ENCODE measurements around the gene CLCN3. TPM values are rescaled to one million over a fixed set of nuclear protein-coding genes. Genes with fewer than 3 reads are reported as not detected.

The CLCN3 gene
- total and polyA plus RNA-seq, 10 of the 15 experiments (the other 5 are each of a cell fraction or from before 2014, with no cell fraction given) = 4.0 to 22.8 (median 11.8) TPM

GRCh38 chr4:169698331-169698730, 78.0 kb downstream of the CLCN3 start:
- 74% methylated on average over 5 of the region's 5 CpGs for WGBS (ENCODE audit: insufficient coverage, insufficient replicate concordance, low lambda C conversion rate, missing lambda C conversion rate)
- ChIA-PET SMC1A (ENCODE audit: uncharacterized antibody, unreplicated experiment) (interaction anchor here (2.3 kb wide), 1 partner anchor 15 kb away, joined by 9 read pairs; no protein-coding TSS in a partner anchor), CTCF (interaction anchor here (1.4 kb wide), 1 partner anchor 14 kb away, joined by 3 read pairs; no protein-coding TSS in a partner anchor), RAD21 (ENCODE audit: unreplicated experiment) (no interaction called here), POLR2A (interaction anchor here (0.6 kb wide), 1 partner anchor 38 kb away, joined by 6 read pairs; no protein-coding TSS in a partner anchor)
- no peaks in the 10 kb centered on the region for H4K20me1 ChIP-seq (ENCODE audit: control insufficient read depth, insufficient read depth)
- in situ Hi-C loops (cut with MboI) (no loop called here), intact Hi-C loops (cut with micrococcal nuclease; ENCODE audit: unreplicated experiment) (no loop called here)
- no peaks in the 10 kb centered on the region for H3K27me3 ChIP-seq (replicated peaks in 1 of 2; ENCODE audit: control insufficient read depth in 2 of 2, insufficient read depth in 2 of 2, low read length in 1 of 2)
- ATAC-seq (no peak), FAIRE-seq (no peak), DNase-seq (ENCODE audit: low read depth, low spot score) (no peak)
- no peaks in the 10 kb centered on the region for H3K79me2 ChIP-seq (ENCODE audit: control insufficient read depth, insufficient read depth, low read length)
- H2AFZ ChIP-seq (ENCODE audit: control insufficient read depth, low read depth, low read length) = no peak overlapping the region
- H3K36me3 ChIP-seq (ENCODE audit: control insufficient read depth in 2 of 2, insufficient read depth in 2 of 2, low read length in 1 of 2) = peaks cover 0 to 5% of the 10 kb centered on the region in 2 experiments; a peak in 2 of 4 replicates
- no peak overlapping the region for H3K4me3 ChIP-seq
- no peaks in the 10 kb centered on the region for H3K9me3 ChIP-seq (replicated peaks; ENCODE audit: control insufficient read depth, insufficient read depth, low read length)
- no peak overlapping the region for H3K4me2 ChIP-seq (ENCODE audit: control insufficient read depth, insufficient read depth)
- no peak overlapping the region for H3K27ac ChIP-seq (ENCODE audit: control insufficient read depth, insufficient read depth)
- no peak for TF ChIP-seq SP1 (IDR thresholded peaks at IDR 0.05; ENCODE audit: low read depth, low read length)
- no peak for TF ChIP-seq TCF3 (IDR thresholded peaks at IDR 0.05; ENCODE audit: borderline replicate concordance, insufficient read depth, low read depth, low read length)
- TF ChIP-seq, protein P1, sequence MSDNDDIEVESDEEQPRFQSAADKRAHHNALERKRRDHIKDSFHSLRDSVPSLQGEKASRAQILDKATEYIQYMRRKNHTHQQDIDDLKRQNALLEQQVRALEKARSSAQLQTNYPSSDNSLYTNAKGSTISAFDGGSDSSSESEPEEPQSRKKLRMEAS (IDR thresholded peaks at IDR 0.05; ENCODE audit: low read depth, low read length) = no peak
- TF ChIP-seq NFYA (IDR thresholded peaks at IDR 0.05; ENCODE audit: borderline replicate concordance, low read depth, low read length) = no peak
- no peak for TF ChIP-seq SIX5 (IDR thresholded peaks at IDR 0.05; ENCODE audit: low read depth, low read length, severe bottlenecking)
- TF ChIP-seq CHD4 (IDR thresholded peaks at IDR 0.05) = no peak
- TF ChIP-seq NR2C1 (IDR thresholded peaks at IDR 0.05) = no peak
- BruUV-seq (replicated peaks) = no TSS peak
- H3K4me1 ChIP-seq (ENCODE audit: control insufficient read depth, insufficient read depth, low read length) = no peaks in the 10 kb centered on the region
- no peak overlapping the region for H3K9ac ChIP-seq (ENCODE audit: control insufficient read depth, insufficient read depth, low read length)

- ChIA-PET POLR2A (no interaction called here), RAD21 (ENCODE audit: unreplicated experiment) (no interaction called here), SMC1A (ENCODE audit: uncharacterized antibody, unreplicated experiment) (no interaction called here), CTCF (no interaction called here)
- no peaks in the 10 kb centered on the region for H3K79me2 ChIP-seq (ENCODE audit: control insufficient read depth, insufficient read depth, low read length)
- peaks cover 0 to 15% of the 10 kb centered on the region in 2 experiments; a peak in 1 of 4 replicates for H3K36me3 ChIP-seq (ENCODE audit: control insufficient read depth in 2 of 2, insufficient read depth in 2 of 2, low read length in 1 of 2)
- DNase-seq (ENCODE audit: low read depth, low spot score) = no peak
- H3K9me3 ChIP-seq (replicated peaks; ENCODE audit: control insufficient read depth, insufficient read depth, low read length) = no peaks in the 10 kb centered on the region
- ATAC-seq = no peak
- no peak overlapping the region for H3K27ac ChIP-seq (ENCODE audit: control insufficient read depth, insufficient read depth)
- BruUV-seq (replicated peaks) = no TSS peak
- H2AFZ ChIP-seq (ENCODE audit: control insufficient read depth, low read depth, low read length) = no peak overlapping the region
- H3K9ac ChIP-seq (ENCODE audit: control insufficient read depth, insufficient read depth, low read length) = no peak overlapping the region
- H4K20me1 ChIP-seq (ENCODE audit: control insufficient read depth, insufficient read depth) = no peaks in the 10 kb centered on the region
- H3K4me1 ChIP-seq (ENCODE audit: control insufficient read depth, insufficient read depth, low read length) = no peaks in the 10 kb centered on the region
- H3K4me3 ChIP-seq = no peak overlapping the region
- no peak overlapping the region for H3K4me2 ChIP-seq (ENCODE audit: control insufficient read depth, insufficient read depth)
- TF ChIP-seq, protein P2, sequence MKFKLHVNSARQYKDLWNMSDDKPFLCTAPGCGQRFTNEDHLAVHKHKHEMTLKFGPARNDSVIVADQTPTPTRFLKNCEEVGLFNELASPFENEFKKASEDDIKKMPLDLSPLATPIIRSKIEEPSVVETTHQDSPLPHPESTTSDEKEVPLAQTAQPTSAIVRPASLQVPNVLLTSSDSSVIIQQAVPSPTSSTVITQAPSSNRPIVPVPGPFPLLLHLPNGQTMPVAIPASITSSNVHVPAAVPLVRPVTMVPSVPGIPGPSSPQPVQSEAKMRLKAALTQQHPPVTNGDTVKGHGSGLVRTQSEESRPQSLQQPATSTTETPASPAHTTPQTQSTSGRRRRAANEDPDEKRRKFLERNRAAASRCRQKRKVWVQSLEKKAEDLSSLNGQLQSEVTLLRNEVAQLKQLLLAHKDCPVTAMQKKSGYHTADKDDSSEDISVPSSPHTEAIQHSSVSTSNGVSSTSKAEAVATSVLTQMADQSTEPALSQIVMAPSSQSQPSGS (IDR thresholded peaks at IDR 0.05; ENCODE audit: low read length) = no peak
- TF ChIP-seq SP1 (IDR thresholded peaks at IDR 0.05; ENCODE audit: low read depth, low read length) (no peak), MTA3 (IDR thresholded peaks at IDR 0.05; ENCODE audit: borderline replicate concordance, low read length) (no peak), RCOR1 (conservative IDR thresholded peaks at IDR 0.05; ENCODE audit: low read depth, low read length) (no peak), NR2C2 (IDR thresholded peaks at IDR 0.05; ENCODE audit: borderline replicate concordance, control insufficient read depth, insufficient read length, low read depth) (no peak), POLR2AphosphoS2 (IDR thresholded peaks at IDR 0.05; ENCODE audit: low read depth, low read length) (no peak), HDAC2 (IDR thresholded peaks at IDR 0.05) (no peak)
- FAIRE-seq = no peak
- WGBS (ENCODE audit: insufficient coverage, insufficient replicate concordance, low lambda C conversion rate, missing lambda C conversion rate) = 97% methylated on average over 2 of the region's 2 CpGs
- intact Hi-C loops (cut with micrococcal nuclease; ENCODE audit: unreplicated experiment) (no loop called here), in situ Hi-C loops (cut with MboI) (no loop called here)
- H3K27me3 ChIP-seq (replicated peaks in 1 of 2; ENCODE audit: control insufficient read depth in 2 of 2, insufficient read depth in 2 of 2, low read length in 1 of 2) = no peaks in the 10 kb centered on the region
Observed at GRCh38 chr4:169707958-169708643, 87.7 kb downstream of the CLCN3 start.
